GM12892 (cell line): ENCODE results near the gene CHKB.

Experiments
- POLR2A ChIP-seq: IDR thresholded peaks from 2 replicates; pipeline ENCODE4 v1.6.1; 2011; ENCODE audit warnings: low read depth, low read length, control low read depth
- POLR2AphosphoS5 ChIP-seq: IDR thresholded peaks from 2 replicates; pipeline ENCODE4 v1.6.1; 2011; ENCODE audit warnings: low read depth, low read length, control low read depth
- TAF1 ChIP-seq: IDR thresholded peaks from 2 replicates; pipeline ENCODE4 v1.6.1; 2011; ENCODE audit warnings: low read depth, mild to moderate bottlenecking, control low read depth, low read length, borderline replicate concordance

- peak; percentile 16; the same call in 1 of the 2 replicates for TF ChIP-seq POLR2A
- no peak for TF ChIP-seq TAF1
- TF ChIP-seq POLR2AphosphoS5, result peak; percentile 51
Measured at GRCh38 chr22:50529416-50529896, 53.2 kb downstream of the CHKB start.
